SK-N-MC (cell line): ENCODE data around the gene CNPY4.

Source experiments
- DNase-seq: peaks from one replicate; pipeline ENCODE4 v3.0.0-alpha.2; 2011; ENCODE audit warnings: low read depth, low spot score
- H3K27ac ChIP-seq: fragments of 200-600 bp; sonication (generic); 2 replicates; pipeline ENCODE4 v1.5.1; 2016; ENCODE audit warnings: mixed run types
- H3K36me3 ChIP-seq: fragments of 200-600 bp; sonication (generic); 2 replicates; pipeline ENCODE4 v1.6.1; 2017; ENCODE audit warnings: antibody characterized with exemption, low read length, mixed read lengths; ENCODE audit not compliant: insufficient read depth
- H3K4me3 ChIP-seq: fragments of 200-600 bp; sonication (generic); 2 replicates; pipeline ENCODE4 v1.5.1; 2016
- H3K9ac ChIP-seq: fragments of 200-600 bp; sonication (generic); 2 replicates; pipeline ENCODE4 v1.8.0; 2017; ENCODE audit warnings: mixed run types, mixed read lengths; ENCODE audit not compliant: insufficient read length
- H3K9me3 ChIP-seq: fragments of 200-600 bp; sonication (generic); 2 replicates; pipeline ENCODE4 v1.6.1; 2017; ENCODE audit warnings: low read depth, mild to moderate bottlenecking, antibody characterized with exemption, low read length, moderate library complexity, mixed read lengths
- EZH2 ChIP-seq: fragments of 200-600 bp; sonication (generic); IDR thresholded peaks from one replicate; pipeline ENCODE4 v1.6.1; 2017; ENCODE audit warnings: antibody characterized with exemption
- FOXP2 ChIP-seq: optimal IDR thresholded peaks from 2 replicates; pipeline ENCODE3; 2011; ENCODE audit warnings: mild to moderate bottlenecking, moderate library complexity; ENCODE audit not compliant: insufficient read depth; ENCODE audit errors: extremely low read length, control extremely low read depth
- POLR2AphosphoS5 ChIP-seq: IDR thresholded peaks from 2 replicates; pipeline ENCODE4 v1.6.1; 2012; ENCODE audit warnings: mild to moderate bottlenecking, low read depth, low read length, borderline replicate concordance

The CNPY4 gene

GRCh38 chr7:100095704-100096103, 23.7 kb upstream of the CNPY4 start:
- H3K27ac ChIP-seq: peak overlapping the region; percentile 81; the same call in 1 of the 2 replicates
- H3K36me3 ChIP-seq: peaks cover 95% of the 10 kb centered on the region
- no peak overlapping the region for H3K4me3 ChIP-seq
- H3K9me3 ChIP-seq: no peaks in the 10 kb centered on the region
- DNase-seq: no peak
- no peak for TF ChIP-seq EZH2
- no peak overlapping the region for H3K9ac ChIP-seq

DNA sequence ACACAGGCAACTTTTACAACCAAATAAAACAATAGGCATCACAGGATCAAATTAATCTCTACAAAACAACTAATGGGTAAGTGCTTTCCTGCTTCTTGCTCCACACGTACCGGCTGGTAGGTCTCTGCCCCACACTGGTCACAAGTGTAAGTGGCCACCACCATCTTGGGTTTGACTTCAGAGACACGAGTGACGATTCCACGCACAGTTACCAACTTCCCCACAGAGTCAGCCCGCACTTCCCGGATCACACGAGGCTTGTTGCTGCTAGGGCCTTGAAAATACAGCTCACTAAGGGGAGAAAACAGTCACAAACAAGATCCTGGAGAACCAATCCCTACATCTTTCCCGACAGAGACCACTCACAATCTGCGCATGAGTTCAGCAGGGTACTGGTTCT, 20.5 kb upstream of the CNPY4 start:
- no peak for TF ChIP-seq FOXP2
- Histone ChIP-seq H3K27ac (peak overlapping the region; percentile 1; the same call in 1 of the 2 replicates), H3K4me3 (peak overlapping the region; percentile 99), H3K36me3 (peaks cover 71% of the 10 kb centered on the region), H3K9ac (peak overlapping the region; percentile 13), H3K9me3 (no peaks in the 10 kb centered on the region)
- no peak for DNase-seq

DNA sequence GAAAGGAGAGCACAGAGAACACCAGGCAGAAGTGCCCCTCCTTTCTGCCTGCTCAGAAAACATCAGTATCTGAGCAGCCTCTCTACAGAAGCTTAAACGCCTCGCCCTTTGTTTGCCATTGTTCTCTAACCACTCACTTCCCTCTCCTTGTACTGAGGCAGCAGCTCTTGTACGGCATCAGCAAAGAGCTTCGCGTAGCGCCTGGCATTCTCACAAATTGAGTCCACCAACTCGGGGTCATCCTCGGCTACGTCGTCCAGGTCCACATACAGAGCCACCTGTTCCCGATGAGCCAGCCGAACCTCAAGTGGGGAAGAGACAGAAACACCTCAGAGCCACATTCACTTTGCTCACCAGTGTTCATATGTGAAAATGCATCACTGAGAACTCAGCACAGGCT, 20.0 kb upstream of the CNPY4 start:
- peak overlapping the region; percentile 99 for H3K4me3 ChIP-seq
- TF ChIP-seq EZH2 (no peak), FOXP2 (no peak), POLR2AphosphoS5 (no peak)
- DNase-seq: no peak
- peaks cover 68% of the 10 kb centered on the region for H3K36me3 ChIP-seq
- peak overlapping the region; percentile 100 for H3K9ac ChIP-seq
- H3K27ac ChIP-seq: peak overlapping the region; percentile 1; the same call in 1 of the 2 replicates
- H3K9me3 ChIP-seq: no peaks in the 10 kb centered on the region

- no peak for DNase-seq
- Histone ChIP-seq H3K9me3 (no peaks in the 10 kb centered on the region), H3K27ac (peak overlapping the region; percentile 98), H3K36me3 (peaks cover 58% of the 10 kb centered on the region), H3K4me3 (peak overlapping the region; percentile 99), H3K9ac (peak overlapping the region; percentile 100)
- TF ChIP-seq POLR2AphosphoS5 (peak; percentile 66; the same call in 1 of the 2 replicates), FOXP2 (no peak)
Observed at GRCh38 chr7:100100420-100101015, 18.9 kb upstream of the CNPY4 start.

DNA sequence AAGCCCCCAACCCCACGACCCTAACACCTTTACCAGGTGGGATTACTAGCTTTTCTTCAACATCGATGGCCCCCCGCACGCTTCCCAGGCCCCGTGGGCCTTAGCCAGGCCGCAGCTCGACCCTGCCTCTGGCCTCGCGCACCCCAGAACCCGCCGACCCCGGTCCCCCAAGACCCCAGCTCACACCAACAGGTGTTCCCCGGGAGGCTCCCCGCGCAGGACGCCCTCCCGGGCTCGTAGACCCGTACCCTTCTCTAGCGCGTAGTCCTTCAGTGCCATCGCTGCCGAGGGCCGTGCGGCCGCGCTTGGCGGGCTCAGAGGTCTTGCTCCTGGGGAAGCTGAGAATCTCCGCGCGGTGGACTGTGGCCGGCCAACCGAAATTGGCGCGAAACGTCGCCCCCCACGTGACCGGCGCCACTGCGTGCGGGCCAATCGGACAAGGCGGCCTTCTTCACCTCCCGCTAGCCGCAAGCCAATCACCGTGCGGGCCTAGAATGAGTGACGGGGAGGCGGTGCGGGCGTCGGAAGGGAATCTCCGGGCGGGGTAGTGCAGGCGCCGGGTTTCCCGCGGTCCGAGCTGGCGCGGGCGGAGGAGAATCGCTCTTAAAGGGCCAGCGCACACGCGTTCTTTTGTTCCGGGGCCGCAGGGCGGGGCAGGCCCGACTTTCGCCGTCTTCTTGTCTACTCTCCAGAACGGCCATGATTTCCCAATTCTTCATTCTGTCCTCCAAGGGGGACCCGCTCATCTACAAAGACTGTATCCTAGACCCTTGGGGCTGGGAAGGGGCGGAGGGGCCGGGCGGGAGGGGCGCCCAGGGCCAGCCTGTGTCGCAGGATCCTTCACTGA, 18.2 kb upstream of the CNPY4 start, which contains the start of the genes AP4M1 and MCM7:
Gene AP4M1, plus strand, starts transcription at position 628 of the 847 bp plus-strand sequence. Its CDS starts 72 bp downstream, at position 700.
Gene MCM7, minus strand, starts transcription at position 382 of the 847 bp plus-strand sequence. Its CDS starts 103 bp downstream, at position 279.
- Histone ChIP-seq H3K36me3 (peaks cover 51% of the 10 kb centered on the region), H3K27ac (peak within 1 kb of the TSS; percentile 98), H3K4me3 (peak within 1 kb of the TSS; percentile 99), H3K9me3 (no peaks in the 10 kb centered on the region), H3K9ac (peak within 1 kb of the TSS; percentile 100)
- TF ChIP-seq POLR2AphosphoS5 (peak; percentile 75), FOXP2 (peak; percentile 62), EZH2 (no peak)
- peak; percentile 77 for DNase-seq

DNA sequence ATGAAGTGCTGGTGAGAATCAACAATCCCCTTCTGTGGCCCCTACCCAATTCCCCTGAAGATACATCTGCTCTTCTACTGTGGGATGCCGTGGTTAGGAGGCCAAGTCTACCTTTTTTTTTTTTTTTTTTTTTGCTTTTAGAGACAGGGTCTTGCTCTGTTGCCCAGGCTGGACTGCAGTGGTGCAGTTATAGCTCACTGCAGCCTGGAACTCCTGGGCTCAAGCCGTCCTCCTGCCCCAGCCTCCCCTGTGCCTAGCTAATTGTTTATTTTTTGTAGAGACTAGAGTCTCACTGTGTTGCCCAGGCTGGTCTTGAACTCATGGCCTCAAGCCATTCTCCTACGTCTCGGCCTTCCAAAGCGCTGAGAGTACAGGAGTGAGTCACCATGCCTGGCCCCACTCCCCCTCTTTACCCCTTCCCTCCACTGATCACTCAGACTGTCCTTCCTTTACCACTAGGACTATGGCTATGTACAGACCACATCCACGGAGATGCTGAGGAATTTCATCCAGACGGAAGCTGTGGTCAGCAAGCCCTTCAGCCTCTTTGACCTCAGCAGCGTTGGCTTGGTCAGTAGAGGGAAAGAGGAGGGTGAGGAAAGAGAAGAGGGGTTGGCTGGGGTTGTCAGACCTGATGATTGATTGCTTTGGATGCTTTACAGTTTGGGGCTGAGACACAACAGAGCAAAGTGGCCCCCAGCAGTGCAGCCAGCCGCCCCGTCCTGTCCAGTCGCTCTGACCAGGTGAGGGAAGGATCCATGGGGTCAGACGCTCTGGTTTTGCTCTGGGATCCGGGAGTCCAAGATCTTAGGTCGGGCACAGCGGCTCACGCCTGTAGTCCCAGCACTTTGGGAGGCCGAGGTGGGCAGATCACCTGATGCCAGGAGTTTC, 16.2 kb upstream of the CNPY4 start:
- H3K36me3 ChIP-seq: peaks cover 47% of the 10 kb centered on the region
- peak overlapping the region; percentile 99 for H3K4me3 ChIP-seq
- no peak for DNase-seq
- no peaks in the 10 kb centered on the region for H3K9me3 ChIP-seq
- TF ChIP-seq EZH2: no peak
- TF ChIP-seq POLR2AphosphoS5: no peak
- TF ChIP-seq FOXP2: no peak
- peak overlapping the region; percentile 91 for H3K9ac ChIP-seq
- no peak overlapping the region for H3K27ac ChIP-seq

GRCh38 chr7:100105534-100105933, 13.9 kb upstream of the CNPY4 start:
- Histone ChIP-seq H3K36me3 (peaks cover 44% of the 10 kb centered on the region; the same call in 1 of the 2 replicates), H3K27ac (no peak overlapping the region), H3K9me3 (no peaks in the 10 kb centered on the region), H3K4me3 (no peak overlapping the region), H3K9ac (no peak overlapping the region)
- TF ChIP-seq EZH2 (no peak), FOXP2 (no peak), POLR2AphosphoS5 (no peak)
- DNase-seq: no peak

DNA sequence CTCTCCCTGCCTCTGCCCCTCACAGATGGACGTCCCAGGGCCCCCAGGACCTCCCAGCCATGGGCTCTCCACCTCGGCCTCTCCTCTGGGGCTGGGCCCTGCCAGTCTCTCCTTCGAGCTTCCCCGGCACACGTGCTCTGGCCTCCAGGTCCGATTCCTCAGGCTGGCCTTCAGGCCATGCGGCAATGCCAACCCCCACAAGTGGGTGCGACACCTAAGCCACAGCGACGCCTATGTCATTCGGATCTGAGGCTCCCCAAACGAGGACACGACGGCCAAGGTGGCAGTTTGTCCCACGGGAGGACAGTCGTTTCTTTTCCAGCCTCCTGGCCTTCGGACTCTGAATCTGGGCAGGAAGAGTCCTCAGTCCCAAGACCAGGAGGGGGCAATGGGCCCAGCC, 12.8 kb upstream of the CNPY4 start:
- H3K4me3 ChIP-seq: no peak overlapping the region
- no peaks in the 10 kb centered on the region for H3K9me3 ChIP-seq
- no peak for DNase-seq
- TF ChIP-seq POLR2AphosphoS5 (no peak), FOXP2 (no peak), EZH2 (no peak)
- H3K9ac ChIP-seq: no peak overlapping the region
- H3K36me3 ChIP-seq: peaks cover 54% of the 10 kb centered on the region
- H3K27ac ChIP-seq: no peak overlapping the region
